Right lobe of liver (tissue), 6 donors: ENCODE results near the gene TRAP1. TPM values are rescaled to one million over a fixed set of nuclear protein-coding genes. Genes with fewer than 3 reads are reported as not detected.

ENCODE experiments used
- ATAC-seq, 4 donors: fragments of 200-7000 bp; cut with Tn5 transposase; one replicate each; pipeline ENCODE4 v1.9.1; 2020; ENCODE audit warnings: mild to moderate bottlenecking in 4 of 4, moderate library complexity in 4 of 4
- DNase-seq, 3 donors: peaks; one replicate each; pipeline ENCODE4 v3.0.0-alpha.2; 2020
- H3K27ac ChIP-seq, 3 donors: fragments of 200-600 bp; one replicate each; pipeline ENCODE4 v1.8.0; 2022
- H3K27me3 ChIP-seq, 2 donors: fragments of 200-600 bp; one replicate each; pipeline ENCODE4 v1.8.0; 2022
- H3K36me3 ChIP-seq, 4 donors: fragments of 200-600 bp; sonication (generic) in 1 of 4; one replicate each; pipeline versions ENCODE4 v1.5.1 to v1.8.0; 2017 to 2022; ENCODE audit warnings: control low read depth in 1 of 4
- H3K4me1 ChIP-seq, 4 donors: fragments of 200-600 bp; sonication (generic) in 1 of 4; one replicate each; pipeline versions ENCODE4 v1.5.1 to v1.8.0; 2017 to 2022; ENCODE audit warnings: control low read depth in 1 of 4
- H3K4me3 ChIP-seq, 3 donors: fragments of 200-600 bp; one replicate each; pipeline ENCODE4 v1.8.0; 2022
- H3K9me3 ChIP-seq, 4 donors: fragments of 200-600 bp; sonication (generic) in 1 of 4; one replicate each; pipeline versions ENCODE4 v1.5.1 to v1.8.0; 2017 to 2022; ENCODE audit warnings: control low read depth in 1 of 4
- CTCF ChIP-seq, 4 donors: fragments of 200-600 bp in 3 of 4; fragments of 450-650 bp in 1 of 4; IDR thresholded peaks; one replicate each; pipeline versions ENCODE4 v1.5.1 to v1.8.0; 2016 to 2022; ENCODE audit warnings: antibody characterized with exemption in 4 of 4, mild to moderate bottlenecking in 2 of 4
- POLR2A ChIP-seq: fragments of 450-650 bp; IDR thresholded peaks from one replicate; pipeline ENCODE4 v1.6.1; 2017; ENCODE audit warnings: antibody characterized with exemption, mild to moderate bottlenecking
- WGBS: methylation state at CpG from one replicate; pipeline ENCODE4 v1.1.6; 2018; ENCODE audit warnings: low coverage, low lambda C conversion rate; ENCODE audit not compliant: insufficient coverage; ENCODE audit errors: missing lambda C conversion rate; 5-methylcytosine and 5-hydroxymethylcytosine counted together
- intact Hi-C, 2 donors: fragments of 100-400 bp; cut with DNase I; formaldehyde crosslinking; loops; one replicate each; pipeline versions ENCODE4 v1.11.2 to v1.14.1; 2022
- total RNA-seq, 6 experiments: library from RNA; depleted of rRNA in 2 of 6; stranded (reverse); fragments of >200 nt in 2 of 6; fragmentation: NEBNext Ultra II Directional in 3 of 6; extraction: Animal tissue kit (Norgen Biotek cat#: 25700) in 3 of 6; gene quantifications; one replicate each; pipeline versions ENCODE4 v1.1.0 to v1.2.4, GENCODE V29; 2016 to 2023
- donor health status: DM: no; HTN: yes; CAD: no.
- donor health status: DM: no; HTN: no; CAD: no.
- donor health status: DM: no; HTN: no; CAD: no.
- donor health status: DM: no; HTN: yes; CAD: no.
- donor health status: DM: no; HTN: yes; CAD: no.

TRAP1 gene
- total RNA-seq, 6 experiments from 2014 or later = 93.4 to 169 (median 123) TPM

- Histone ChIP-seq H3K4me1 (no peaks in the 10 kb centered on the region), H3K27me3 (no peaks in the 10 kb centered on the region), H3K9me3 (no peaks in the 10 kb centered on the region), H3K4me3 (no peak overlapping the region), H3K36me3 (peaks cover 5 to 91% (median 50%) of the 10 kb centered on the region in 4 donors), H3K27ac (no peak overlapping the region)
- peak in 1 of 3 donors; percentile 43 for DNase-seq
- ATAC-seq = no peak
- TF ChIP-seq CTCF (IDR thresholded peaks at IDR 0.05) = no peak
- intact Hi-C loops = no loop called here
- 97% methylated on average over 5 of the region's 27 CpGs for WGBS
Observed at GRCh38 chr16:3734084-3734757, 16.9 kb upstream of the TRAP1 start.

- no peaks in the 10 kb centered on the region for H3K27me3 ChIP-seq
- DNase-seq = peak in 1 of 3 donors; percentile 28
- no CpG with 5 or more reads among the region's 8 CpGs for WGBS
- ATAC-seq = no peak
- H3K9me3 ChIP-seq = no peaks in the 10 kb centered on the region
- H3K36me3 ChIP-seq = peaks cover 5 to 86% (median 54%) of the 10 kb centered on the region in 4 donors
- intact Hi-C loops = no loop called here
- no peak overlapping the region for H3K27ac ChIP-seq
- no peak for TF ChIP-seq CTCF (IDR thresholded peaks at IDR 0.05)
- TF ChIP-seq POLR2A = no peak
- no peaks in the 10 kb centered on the region for H3K4me1 ChIP-seq
- H3K4me3 ChIP-seq = no peak overlapping the region
Observed at GRCh38 chr16:3732171-3732570, 14.8 kb upstream of the TRAP1 start.

GRCh38 chr16:3731126-3731935 lies 14.0 kb upstream of the TRAP1 start:
- H3K9me3 ChIP-seq = no peaks in the 10 kb centered on the region
- H3K4me1 ChIP-seq = no peaks in the 10 kb centered on the region
- intact Hi-C loops = no loop called here
- H3K27me3 ChIP-seq = no peaks in the 10 kb centered on the region
- ATAC-seq (no peak), DNase-seq (peak in 1 of 3 donors; percentile 49)
- TF ChIP-seq CTCF (IDR thresholded peaks at IDR 0.05) = no peak
- no peak for TF ChIP-seq POLR2A
- 80% methylated on average over 1 of the region's 34 CpGs for WGBS
- H3K4me3 ChIP-seq = no peak overlapping the region
- peaks cover 5 to 86% (median 53%) of the 10 kb centered on the region in 4 donors for H3K36me3 ChIP-seq
- H3K27ac ChIP-seq = no peak overlapping the region

GRCh38 chr16:3730161-3731125 lies 13.1 kb upstream of the TRAP1 start:
- H3K27ac ChIP-seq = no peak overlapping the region
- H3K4me3 ChIP-seq = no peak overlapping the region
- peaks cover under 1 to 79% (median 48%) of the 10 kb centered on the region in 4 donors for H3K36me3 ChIP-seq
- H3K9me3 ChIP-seq = no peaks in the 10 kb centered on the region
- 93% methylated on average over 10 of the region's 24 CpGs for WGBS
- ATAC-seq (no peak), DNase-seq (peak in 1 of 3 donors; percentile 40)
- no peaks in the 10 kb centered on the region for H3K4me1 ChIP-seq
- TF ChIP-seq POLR2A (no peak), CTCF (IDR thresholded peaks at IDR 0.05) (no peak)
- intact Hi-C loops = no loop called here
- H3K27me3 ChIP-seq = no peaks in the 10 kb centered on the region
